NCI-H1092 (cell line): ENCODE results near the gene KIF11.

ENCODE experiments used
- DNase-seq: peaks from one replicate; lab custom pipeline; 2025; lab: John Stamatoyannopoulos, UW

Gene KIF11

GRCh38 chr10:92678206-92678605 lies 85.3 kb downstream of the KIF11 start:
- no peak for DNase-seq

- DNase-seq, result no peak
Measured at GRCh38 chr10:92681306-92681834, 88.4 kb downstream of the KIF11 start.

- DNase-seq, result no peak
Measured at GRCh38 chr10:92688573-92688926, 95.6 kb downstream of the KIF11 start.

- peak; percentile 10 for DNase-seq
Measured at GRCh38 chr10:92688927-92689662, 96.2 kb downstream of the KIF11 start.

- DNase-seq, result peak; percentile 3
Measured at GRCh38 chr10:92689663-92690210, 96.8 kb downstream of the KIF11 start, which contains the start of gene HHEX. Gene HHEX, plus strand, starts transcription at chr10:92689955. Its CDS starts 32 bp downstream, at chr10:92689987.

- no peak for DNase-seq
Measured at GRCh38 chr10:92690211-92690914, 97.4 kb downstream of the KIF11 start.

- DNase-seq, result no peak
Measured at GRCh38 chr10:92690915-92691590, 98.1 kb downstream of the KIF11 start.

- no peak for DNase-seq
Measured at GRCh38 chr10:92691591-92692079, 98.7 kb downstream of the KIF11 start.

- DNase-seq, result no peak
Measured at GRCh38 chr10:92692080-92692671, 99.2 kb downstream of the KIF11 start.

- DNase-seq, result no peak
Measured at GRCh38 chr10:92692697-92693533, 100.0 kb downstream of the KIF11 start.

- no peak for DNase-seq
Measured at GRCh38 chr10:92693534-92693893, 100.6 kb downstream of the KIF11 start.

GRCh38 chr10:92695679-92696605 lies 103.0 kb downstream of the KIF11 start:
- no peak for DNase-seq

- DNase-seq, result no peak
Measured at GRCh38 chr10:92696606-92697383, 103.9 kb downstream of the KIF11 start.

- no peak for DNase-seq
Measured at GRCh38 chr10:92697663-92698511, 105.0 kb downstream of the KIF11 start.

- DNase-seq, result no peak
Measured at GRCh38 chr10:92699193-92699517, 106.2 kb downstream of the KIF11 start.

GRCh38 chr10:92699518-92700381 lies 106.8 kb downstream of the KIF11 start:
- peak; percentile 3 for DNase-seq

- DNase-seq, result no peak
Measured at GRCh38 chr10:92702301-92702916, 109.5 kb downstream of the KIF11 start.
